Measurements from ENCODE around the gene COX11. TPM values are rescaled to one million over a fixed set of nuclear protein-coding genes. Genes with fewer than 3 reads are reported as not detected.

The COX11 gene
- total and polyA plus RNA-seq, 2 donors (not counting 3 experiments of a cell fraction or from before 2014, with no cell fraction given), result 47.3 to 55.9 TPM

DNA sequence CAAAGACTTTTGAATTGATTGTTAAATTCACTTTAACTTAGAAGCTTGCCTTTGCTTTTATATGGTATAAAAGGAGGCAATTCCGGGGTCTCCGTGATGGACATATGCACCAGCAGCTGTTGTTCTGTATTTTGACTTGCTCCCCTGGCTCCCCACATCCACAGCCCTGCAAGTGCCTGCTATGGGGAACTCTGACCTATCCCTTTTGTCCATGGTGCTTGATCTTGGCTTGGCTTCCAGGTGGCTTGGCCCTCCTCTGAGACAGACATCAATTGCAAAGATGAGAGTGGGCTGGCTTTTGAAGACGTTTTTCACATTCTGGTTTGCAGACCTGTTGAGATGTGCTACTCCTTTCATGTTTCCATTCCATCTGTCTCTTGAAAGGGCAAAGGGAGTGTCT is 40.9 kb downstream of the COX11 start:
- Histone ChIP-seq H3K9ac (replicated peaks; ENCODE audit: extremely low read depth, insufficient read depth, low read length) (no peak overlapping the region), H3K4me2 (ENCODE audit: insufficient read depth, low read length) (no peak overlapping the region), H3K79me2 (ENCODE audit: control insufficient read depth, insufficient read depth, low read length) (no peaks in the 10 kb centered on the region), H3K27me3 (ENCODE audit: control insufficient read depth in 2 of 2, insufficient read depth in 2 of 2, low read length in 2 of 2) (no peaks in the 10 kb centered on the region), H3K4me3 (replicated peaks in 1 of 3; ENCODE audit: insufficient read depth in 1 of 3, low read depth in 1 of 3, low read length in 3 of 3) (no peak overlapping the region), H4K20me1 (replicated peaks; ENCODE audit: control insufficient read depth, extremely low read depth, insufficient read depth, low read length) (no peaks in the 10 kb centered on the region), H3K36me3 (ENCODE audit: control insufficient read depth in 2 of 2, extremely low read depth in 1 of 2, insufficient read depth in 2 of 2, low read length in 2 of 2) (no peaks in the 10 kb centered on the region), H3K9me3 (replicated peaks; ENCODE audit: control insufficient read depth, insufficient read depth, low read length) (no peaks in the 10 kb centered on the region), H3K4me1 (ENCODE audit: control insufficient read depth, extremely low read depth, insufficient read depth, low read length) (no peaks in the 10 kb centered on the region), H3K9me1 (replicated peaks; ENCODE audit: control insufficient read depth, extremely low read depth, insufficient read depth, low read length) (no peaks in the 10 kb centered on the region), H2AFZ (ENCODE audit: low read depth, low read length) (no peak overlapping the region), H3K27ac (ENCODE audit: insufficient read depth, low read depth, low read length) (no peak overlapping the region)
- dilution Hi-C loops (cut with MboI; ENCODE audit: extremely low pct_ligation_motif_present, low sequenced_read_pairs) (no loop called here), intact Hi-C loops (cut with micrococcal nuclease) (no loop called here)
- DNase-seq (ENCODE audit: low read depth, low spot score) (no peak), FAIRE-seq (no peak)
- TF ChIP-seq, protein P1, sequence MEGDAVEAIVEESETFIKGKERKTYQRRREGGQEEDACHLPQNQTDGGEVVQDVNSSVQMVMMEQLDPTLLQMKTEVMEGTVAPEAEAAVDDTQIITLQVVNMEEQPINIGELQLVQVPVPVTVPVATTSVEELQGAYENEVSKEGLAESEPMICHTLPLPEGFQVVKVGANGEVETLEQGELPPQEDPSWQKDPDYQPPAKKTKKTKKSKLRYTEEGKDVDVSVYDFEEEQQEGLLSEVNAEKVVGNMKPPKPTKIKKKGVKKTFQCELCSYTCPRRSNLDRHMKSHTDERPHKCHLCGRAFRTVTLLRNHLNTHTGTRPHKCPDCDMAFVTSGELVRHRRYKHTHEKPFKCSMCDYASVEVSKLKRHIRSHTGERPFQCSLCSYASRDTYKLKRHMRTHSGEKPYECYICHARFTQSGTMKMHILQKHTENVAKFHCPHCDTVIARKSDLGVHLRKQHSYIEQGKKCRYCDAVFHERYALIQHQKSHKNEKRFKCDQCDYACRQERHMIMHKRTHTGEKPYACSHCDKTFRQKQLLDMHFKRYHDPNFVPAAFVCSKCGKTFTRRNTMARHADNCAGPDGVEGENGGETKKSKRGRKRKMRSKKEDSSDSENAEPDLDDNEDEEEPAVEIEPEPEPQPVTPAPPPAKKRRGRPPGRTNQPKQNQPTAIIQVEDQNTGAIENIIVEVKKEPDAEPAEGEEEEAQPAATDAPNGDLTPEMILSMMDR (IDR thresholded peaks at IDR 0.05; ENCODE audit: extremely low read depth in 1 of 2, insufficient read depth in 1 of 2, low read depth in 1 of 2, low read length in 2 of 2), result no peak
- POLR2A ChIA-PET, result no interaction called here
- no TSS peak for BruUV-seq (replicated peaks)
- CTCF ChIA-PET, result no interaction called here

DNA sequence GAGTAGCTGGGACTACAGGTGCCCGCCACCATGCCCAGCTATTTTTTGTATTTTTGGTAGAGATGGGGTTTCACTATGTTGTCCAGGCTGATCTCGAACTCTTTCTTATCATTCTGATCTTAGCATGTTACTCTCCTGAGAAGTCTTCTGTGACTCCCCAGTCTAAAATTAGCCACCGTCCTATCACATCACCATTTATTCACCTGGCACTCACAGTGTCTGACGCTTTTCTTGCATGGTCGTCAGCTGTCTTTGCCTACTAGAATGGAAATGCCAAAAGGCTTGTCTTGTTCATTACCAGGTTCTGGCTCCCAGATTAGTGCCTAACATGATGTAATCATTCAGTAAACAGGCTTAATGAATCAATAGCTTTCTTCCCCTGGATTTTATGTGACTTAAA is 44.0 kb downstream of the COX11 start:
- DNase-seq (ENCODE audit: low read depth, low spot score), result no peak
- Histone ChIP-seq H3K27ac (ENCODE audit: insufficient read depth, low read depth, low read length) (no peak overlapping the region), H3K9me3 (replicated peaks; ENCODE audit: control insufficient read depth, insufficient read depth, low read length) (no peaks in the 10 kb centered on the region), H4K20me1 (replicated peaks; ENCODE audit: control insufficient read depth, extremely low read depth, insufficient read depth, low read length) (no peaks in the 10 kb centered on the region), H3K36me3 (ENCODE audit: control insufficient read depth in 2 of 2, extremely low read depth in 1 of 2, insufficient read depth in 2 of 2, low read length in 2 of 2) (no peaks in the 10 kb centered on the region), H3K9me1 (replicated peaks; ENCODE audit: control insufficient read depth, extremely low read depth, insufficient read depth, low read length) (no peaks in the 10 kb centered on the region), H3K4me1 (ENCODE audit: control insufficient read depth, extremely low read depth, insufficient read depth, low read length) (no peaks in the 10 kb centered on the region), H3K79me2 (ENCODE audit: control insufficient read depth, insufficient read depth, low read length) (no peaks in the 10 kb centered on the region), H2AFZ (ENCODE audit: low read depth, low read length) (no peak overlapping the region), H3K9ac (replicated peaks; ENCODE audit: extremely low read depth, insufficient read depth, low read length) (no peak overlapping the region), H3K4me3 (replicated peaks in 1 of 3; ENCODE audit: insufficient read depth in 1 of 3, low read depth in 1 of 3, low read length in 3 of 3) (no peak overlapping the region), H3K27me3 (ENCODE audit: control insufficient read depth in 2 of 2, insufficient read depth in 2 of 2, low read length in 2 of 2) (no peaks in the 10 kb centered on the region), H3K4me2 (ENCODE audit: insufficient read depth, low read length) (no peak overlapping the region)
- intact Hi-C loops (cut with micrococcal nuclease) (no loop called here), dilution Hi-C loops (cut with MboI; ENCODE audit: extremely low pct_ligation_motif_present, low sequenced_read_pairs) (no loop called here)
- TF ChIP-seq, protein P2, sequence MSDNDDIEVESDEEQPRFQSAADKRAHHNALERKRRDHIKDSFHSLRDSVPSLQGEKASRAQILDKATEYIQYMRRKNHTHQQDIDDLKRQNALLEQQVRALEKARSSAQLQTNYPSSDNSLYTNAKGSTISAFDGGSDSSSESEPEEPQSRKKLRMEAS (IDR thresholded peaks at IDR 0.05; ENCODE audit: insufficient read depth, insufficient read length), result no peak
- TF ChIP-seq POLR2A (IDR thresholded peaks at IDR 0.05; ENCODE audit: low read depth, low read length), result no peak
- TF ChIP-seq MYC (IDR thresholded peaks at IDR 0.05; ENCODE audit: low read depth, low read length), result no peak
- CTCF ChIA-PET, result no interaction called here
- no peak for FAIRE-seq
- BruUV-seq (replicated peaks), result no TSS peak
- POLR2A ChIA-PET, result no interaction called here
